Left kidney (tissue), 2 donors: ENCODE measurements around the gene RGPD5. TPM values are rescaled to one million over a fixed set of nuclear protein-coding genes. Genes with fewer than 3 reads are reported as not detected.
"Not testable (repeated sequence)": the region's sequence is repeated elsewhere in the genome, so short reads cannot be mapped to it uniquely, and the experiment has no call there.

Experiments used
- DNase-seq: peaks from one replicate; pipeline ENCODE4 v3.0.0-alpha.2; 2013
- polyA plus RNA-seq: library from polyadenylated mRNA; unstranded; fragments of 120-200 nt; gene quantifications from one replicate; pipeline ENCODE4 v1.2.1, GENCODE V29; 2013; ENCODE audit not compliant: insufficient read length

The RGPD5 gene
- polyA plus RNA-seq, 1 donor = 22.1 TPM

DNA sequence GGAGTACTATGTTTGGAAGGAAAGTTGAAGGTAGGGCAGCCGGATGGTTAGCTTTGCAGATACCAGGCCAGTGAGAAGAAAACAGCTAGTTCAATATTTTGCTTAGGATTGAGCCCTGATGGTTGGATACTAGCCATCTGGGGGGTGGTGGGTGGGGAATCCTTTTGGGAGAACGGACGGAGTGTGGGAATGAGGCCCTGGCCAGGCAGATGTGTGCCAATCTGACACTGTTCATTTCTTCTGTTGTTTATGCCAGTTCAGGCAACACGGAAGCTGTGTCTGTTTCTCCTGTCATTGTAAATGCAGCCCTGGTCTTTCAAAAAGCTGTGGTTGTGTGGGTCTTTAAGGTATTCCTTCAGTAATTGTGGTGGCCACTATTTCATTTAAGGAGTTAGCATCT lies 96.9 kb downstream of the RGPD5 start:
- not testable (repeated sequence) for DNase-seq

DNA sequence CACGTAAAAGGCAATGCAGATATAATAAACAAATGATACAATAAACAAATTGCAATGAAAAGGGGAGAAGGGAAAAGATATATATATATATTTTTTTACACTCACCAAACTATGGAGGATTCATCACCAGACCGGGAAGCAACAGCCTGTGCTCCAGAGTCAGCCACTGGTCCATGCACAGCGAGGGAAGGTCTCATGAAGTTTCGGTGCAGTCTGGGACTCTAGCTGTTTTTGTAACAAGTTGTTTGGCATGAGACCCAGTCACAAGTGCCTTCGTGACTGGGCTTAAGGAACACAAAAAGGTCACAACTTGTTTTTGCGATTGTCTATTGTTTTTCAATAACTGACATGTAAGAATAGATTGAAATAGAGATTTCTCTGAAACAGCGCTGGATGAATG lies 99.6 kb downstream of the RGPD5 start:
- not testable (repeated sequence) for DNase-seq

DNA sequence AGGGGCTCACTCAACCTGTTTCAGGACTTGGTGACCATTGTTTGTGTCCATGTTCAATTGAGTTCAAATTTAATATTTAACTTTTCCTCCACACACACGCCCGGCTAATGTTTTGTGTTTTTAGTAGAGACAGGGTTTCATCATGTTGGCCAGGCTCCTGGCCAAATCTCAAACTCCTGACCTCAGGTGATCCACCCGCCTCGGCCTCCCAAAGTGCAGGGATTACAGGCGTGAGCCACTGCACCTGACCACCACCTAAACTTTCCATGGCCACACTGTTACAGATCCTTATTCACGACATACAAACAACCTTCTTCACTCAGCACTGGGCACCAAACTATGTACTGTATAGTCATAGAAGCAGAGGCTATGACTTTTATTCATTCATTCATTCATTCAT lies 100.0 kb downstream of the RGPD5 start:
- not testable (repeated sequence) for DNase-seq

DNA sequence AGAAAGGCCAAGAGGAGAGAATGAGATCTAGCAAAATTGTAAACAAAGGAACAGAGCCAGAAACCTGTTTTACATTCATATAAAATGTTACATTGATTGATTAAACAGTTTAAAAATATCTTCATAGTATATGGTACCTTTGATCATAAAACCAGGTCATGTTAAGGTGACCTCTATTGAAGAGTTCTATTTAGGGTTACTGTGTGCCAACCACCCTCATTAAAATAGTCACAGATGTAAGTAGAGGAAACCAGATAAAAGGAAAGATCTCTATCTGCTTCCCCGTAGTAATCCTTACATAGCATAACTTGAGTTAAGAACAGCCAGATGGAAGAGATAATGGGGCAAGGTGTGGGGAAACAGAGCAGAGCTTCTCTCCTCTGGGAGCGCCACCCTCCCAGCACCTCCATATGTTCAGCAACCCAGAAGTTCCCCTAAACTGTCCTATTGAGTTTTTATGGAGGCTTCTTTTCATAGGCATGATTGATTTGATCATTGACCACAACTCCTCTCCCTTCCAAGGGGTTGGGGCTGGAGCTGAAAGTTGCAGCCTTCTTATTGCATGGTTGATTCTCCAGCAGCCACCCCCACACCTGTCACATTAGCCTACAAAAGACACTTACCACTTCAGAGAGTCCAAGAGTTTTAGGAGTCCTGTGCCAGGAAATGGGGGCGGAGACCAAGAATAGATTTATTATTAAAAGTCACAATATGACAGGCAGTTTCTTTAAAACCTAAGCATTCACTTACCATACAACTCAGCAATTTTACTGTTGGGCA lies 101.2 kb downstream of the RGPD5 start:
- DNase-seq = not testable (repeated sequence)

DNA sequence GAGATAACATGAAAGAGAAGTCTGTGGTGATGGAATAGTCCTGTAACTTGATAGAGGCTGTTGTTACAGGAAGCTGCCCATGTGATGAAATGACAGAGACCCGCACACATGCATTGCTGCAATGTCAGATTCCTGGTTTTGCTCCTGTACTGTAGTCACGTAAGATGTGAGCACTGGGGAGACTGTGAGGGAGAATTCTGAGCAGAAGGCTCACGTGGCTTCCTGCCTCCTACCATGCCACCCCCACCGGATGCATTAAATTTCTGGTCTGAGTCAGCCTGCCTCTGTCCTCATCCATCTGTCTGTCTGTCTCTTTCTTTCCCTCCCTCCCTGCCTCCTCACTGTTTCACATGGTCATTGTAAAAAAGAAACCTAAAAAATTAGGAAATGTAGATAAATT lies 102.1 kb downstream of the RGPD5 start:
- DNase-seq = not testable (repeated sequence)

DNA sequence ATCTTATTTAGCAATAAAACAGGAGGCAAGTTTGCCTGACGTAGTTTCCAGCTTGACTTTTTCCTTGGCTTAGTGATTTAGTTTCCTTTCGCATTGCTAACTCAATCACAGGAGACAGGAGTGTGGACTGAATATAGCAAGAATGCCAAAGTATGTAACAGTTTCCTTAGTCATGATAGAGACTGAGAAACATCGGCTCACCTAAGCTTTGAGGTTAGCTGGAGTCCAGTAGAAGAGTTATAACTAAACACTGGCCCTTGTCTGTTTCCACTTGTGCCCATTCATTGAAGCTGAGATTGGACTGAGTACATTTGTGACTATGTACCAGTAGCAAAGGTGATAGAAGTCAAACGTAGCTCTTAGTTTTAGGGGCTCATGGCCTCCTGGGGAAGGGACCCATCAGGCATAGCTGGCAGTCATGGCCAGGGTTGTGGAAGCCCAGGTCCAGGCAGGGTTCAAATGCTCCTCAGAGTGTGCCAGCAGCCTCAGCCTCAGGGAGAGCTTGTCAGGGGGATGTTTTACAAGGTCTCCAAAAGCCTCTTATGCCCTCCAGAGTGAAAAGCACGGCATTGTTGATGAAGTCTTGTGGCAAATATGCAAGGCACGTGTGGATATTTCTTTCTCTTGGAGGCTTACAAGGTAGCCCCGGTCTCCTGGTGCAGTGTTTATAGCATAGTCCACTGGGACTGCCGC lies 103.8 kb downstream of the RGPD5 start:
- not testable (repeated sequence) for DNase-seq

DNA sequence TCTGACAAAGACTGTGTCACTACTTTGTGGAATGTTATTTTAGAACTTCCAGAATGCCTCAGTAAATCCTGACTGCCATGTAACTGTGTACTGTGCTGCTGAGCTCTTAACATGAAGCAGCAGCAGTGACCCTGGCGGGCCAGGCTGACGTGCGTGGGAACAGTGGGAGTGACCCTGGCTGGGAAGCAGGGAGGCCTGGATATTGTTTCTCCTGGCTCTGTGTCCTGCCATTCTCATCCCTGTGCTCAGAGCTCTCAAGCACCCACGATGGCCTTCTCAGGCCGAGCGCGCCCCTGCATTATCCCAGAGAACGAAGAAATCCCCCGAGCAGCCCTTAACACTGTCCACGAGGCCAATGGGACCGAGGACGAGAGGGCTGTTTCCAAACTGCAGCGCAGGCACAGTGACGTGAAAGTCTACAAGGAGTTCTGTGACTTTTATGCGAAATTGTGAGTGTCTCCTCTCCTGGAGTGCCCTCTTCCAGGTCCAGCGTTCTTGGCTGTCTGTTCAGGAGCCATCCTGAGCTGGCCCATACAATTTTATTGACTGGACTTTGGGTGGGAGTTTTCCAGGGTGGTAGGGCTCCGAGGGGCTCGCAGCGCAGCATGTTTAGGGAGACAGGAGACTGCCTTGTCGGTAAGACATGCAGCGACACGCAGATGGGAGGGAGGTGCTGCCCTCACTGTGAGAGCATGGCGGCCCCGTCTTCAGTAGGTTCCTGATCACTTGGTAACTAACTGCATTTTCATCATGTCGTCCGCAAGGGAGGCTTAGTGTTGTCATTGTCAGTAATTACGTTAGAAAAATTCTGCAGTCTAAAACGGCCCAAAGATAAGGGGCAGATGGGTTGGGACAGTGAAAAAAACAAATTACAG lies 104.6 kb downstream of the RGPD5 start, which contains the start of gene LIMS3:
Gene LIMS3, plus strand, starts transcription at position 227 of the 875 bp plus-strand sequence. Its CDS starts 41 bp downstream, at position 268.
- DNase-seq = not testable (repeated sequence)

DNA sequence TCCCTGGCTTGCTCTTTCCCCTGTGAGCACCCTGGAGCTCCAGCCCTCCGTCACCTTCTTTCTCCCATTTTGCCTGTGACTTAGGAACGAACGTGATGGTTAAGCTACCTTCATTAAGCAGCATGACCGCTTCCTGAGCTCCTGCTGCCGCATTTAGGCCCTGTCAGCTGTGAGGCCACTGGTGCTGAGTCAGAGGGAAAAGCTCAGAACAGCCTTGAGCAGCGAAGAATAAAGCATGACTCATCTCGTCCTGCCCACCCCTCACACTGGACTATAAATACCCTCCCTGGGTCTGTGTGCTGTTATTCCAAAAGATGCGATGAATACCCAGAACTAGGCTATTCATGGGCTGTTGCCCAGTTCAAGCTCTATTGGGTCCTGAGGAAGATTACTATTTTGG lies 111.7 kb downstream of the RGPD5 start:
- DNase-seq = not testable (repeated sequence)

Other genes starting within 250 kb of the RGPD5 start
- 128 TPM for gene SEPTIN10, start 180.3 kb upstream of the RGPD5 start, polyA plus RNA-seq
- 16.7 TPM for gene SOWAHC, start 179.9 kb upstream of the RGPD5 start, polyA plus RNA-seq
- 2.4 TPM for gene LIMS3, start 104.4 kb downstream of the RGPD5 start, polyA plus RNA-seq